ENCODE data around the gene RPL19. TPM values are rescaled to one million over a fixed set of nuclear protein-coding genes. Genes with fewer than 3 reads are reported as not detected.

Gene RPL19
- total RNA-seq, 1 donor from 2014 or later, result 2,751 TPM

- Histone ChIP-seq H3K36me3 (no peaks in the 10 kb centered on the region), H3K4me1 (peaks cover 24% of the 10 kb centered on the region), H3K79me2 (ENCODE audit: low read depth) (no peaks in the 10 kb centered on the region), H2AFZ (replicated peaks) (no peak overlapping the region), H3K9me3 (ENCODE audit: low read depth) (no peaks in the 10 kb centered on the region), H3F3A (ENCODE audit: low read depth) (peaks cover 10% of the 10 kb centered on the region), H3K27ac (no peak overlapping the region), H3K4me3 (no peak overlapping the region), H3K9ac (no peak overlapping the region), H3K27me3 (peaks cover 41% of the 10 kb centered on the region), H3K4me2 (no peak overlapping the region), H4K20me1 (ENCODE audit: low read depth) (no peaks in the 10 kb centered on the region)
- Mint-ChIP-seq H3K4me3 (no peak overlapping the region), H3K27me3 (ENCODE audit: insufficient read depth, low read depth) (peaks cover 22% of the 10 kb centered on the region), H3K4me1 (peaks cover 26% of the 10 kb centered on the region), H3K36me3 (no peaks in the 10 kb centered on the region), H3K9me3 (no peaks in the 10 kb centered on the region), H3K27ac (no peak overlapping the region)
- TF ChIP-seq CTCF (IDR thresholded peaks at IDR 0.05) (no peak), EZH2phosphoT487 (IDR thresholded peaks at IDR 0.05) (no peak), EZH2 (IDR thresholded peaks at IDR 0.05) (no peak)
- DNase-seq (ENCODE audit: low spot score), result no peak
Observed at GRCh38 chr17:39212841-39213480, 12.9 kb downstream of the RPL19 start.

DNA sequence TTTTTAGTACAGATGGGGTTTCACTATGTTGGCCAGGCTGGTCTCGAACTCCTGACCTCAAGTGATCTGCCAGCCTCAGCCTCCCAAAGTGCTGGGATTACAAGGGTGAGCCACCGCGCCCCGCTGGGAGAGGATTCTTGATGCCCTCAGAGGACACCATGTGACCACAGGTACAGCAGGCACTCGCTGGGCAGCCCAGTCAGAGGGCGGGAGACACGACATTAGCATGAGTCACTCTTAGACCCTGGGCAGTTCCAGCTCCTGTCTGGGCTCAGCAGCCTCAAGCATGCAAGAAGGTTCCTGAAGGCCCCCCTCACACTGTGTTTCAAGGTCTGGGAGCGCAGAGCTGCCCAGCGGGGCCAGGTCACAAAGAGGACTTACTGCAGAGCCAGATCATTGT lies 13.8 kb downstream of the RPL19 start:
- no peak for DNase-seq (ENCODE audit: low spot score)
- no peak overlapping the region for H3K27ac ChIP-seq
- H3K79me2 ChIP-seq (ENCODE audit: low read depth), result no peaks in the 10 kb centered on the region
- H3K4me1 Mint-ChIP-seq, result peaks cover 20% of the 10 kb centered on the region
- H3K9me3 ChIP-seq (ENCODE audit: low read depth), result no peaks in the 10 kb centered on the region
- H3K4me3 ChIP-seq, result no peak overlapping the region
- peaks cover under 1% of the 10 kb centered on the region for H3F3A ChIP-seq (ENCODE audit: low read depth)
- H3K27me3 Mint-ChIP-seq (ENCODE audit: insufficient read depth, low read depth), result peaks cover 26% of the 10 kb centered on the region
- H3K9ac ChIP-seq, result no peak overlapping the region
- peaks cover 49% of the 10 kb centered on the region for H3K27me3 ChIP-seq
- no peaks in the 10 kb centered on the region for H3K36me3 Mint-ChIP-seq
- H3K36me3 ChIP-seq, result no peaks in the 10 kb centered on the region
- H3K4me3 Mint-ChIP-seq, result no peak overlapping the region
- TF ChIP-seq CTCF (IDR thresholded peaks at IDR 0.05) (no peak), EZH2phosphoT487 (IDR thresholded peaks at IDR 0.05) (no peak), EZH2 (IDR thresholded peaks at IDR 0.05) (no peak)
- peaks cover 15% of the 10 kb centered on the region for H3K4me1 ChIP-seq
- no peak overlapping the region for H2AFZ ChIP-seq (replicated peaks)
- no peaks in the 10 kb centered on the region for H3K9me3 Mint-ChIP-seq
- H4K20me1 ChIP-seq (ENCODE audit: low read depth), result no peaks in the 10 kb centered on the region
- no peak overlapping the region for H3K4me2 ChIP-seq
- peak overlapping the region; percentile 37 for H3K27ac Mint-ChIP-seq

DNA sequence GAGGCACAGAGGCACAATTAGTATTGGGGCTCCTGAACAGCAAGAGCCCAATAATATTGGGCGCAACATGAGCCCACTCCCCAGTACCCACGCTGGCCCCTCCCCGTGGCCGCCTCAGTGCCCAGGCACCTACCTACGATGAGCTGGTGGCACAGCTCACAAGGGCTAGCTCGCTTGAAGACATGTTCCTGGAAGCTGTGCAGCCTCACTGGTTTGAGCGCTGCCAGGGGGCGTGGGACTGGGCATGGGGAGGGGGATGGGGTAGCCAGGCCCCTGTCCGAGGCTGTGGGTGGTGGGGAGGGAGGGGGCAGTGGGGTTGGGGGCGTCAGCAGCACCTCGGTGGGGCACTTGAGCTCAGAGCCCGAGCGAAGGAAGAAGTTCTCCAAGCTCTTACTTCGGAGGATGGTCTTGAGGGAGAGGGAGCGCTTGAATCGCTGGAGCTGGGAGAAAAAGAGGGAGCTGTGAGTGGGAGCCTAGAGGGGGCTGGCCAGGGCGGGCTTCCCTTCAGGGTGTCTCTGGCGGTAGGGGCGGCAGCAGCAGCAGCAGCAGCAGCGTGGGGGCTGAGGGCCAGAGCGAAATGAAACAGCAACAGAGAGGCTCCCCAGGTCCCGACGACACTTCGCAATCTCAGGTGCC lies 17.8 kb downstream of the RPL19 start:
- no peaks in the 10 kb centered on the region for H4K20me1 ChIP-seq (ENCODE audit: low read depth)
- H3K9me3 ChIP-seq (ENCODE audit: low read depth), result no peaks in the 10 kb centered on the region
- H3F3A ChIP-seq (ENCODE audit: low read depth), result no peaks in the 10 kb centered on the region
- H3K36me3 ChIP-seq, result no peaks in the 10 kb centered on the region
- H3K27ac ChIP-seq, result no peak overlapping the region
- DNase-seq (ENCODE audit: low spot score), result no peak
- H3K27ac Mint-ChIP-seq, result no peak overlapping the region
- H3K4me1 Mint-ChIP-seq, result peaks cover 2% of the 10 kb centered on the region
- no peaks in the 10 kb centered on the region for H3K36me3 Mint-ChIP-seq
- H3K4me3 Mint-ChIP-seq, result no peak overlapping the region
- H3K4me1 ChIP-seq, result no peaks in the 10 kb centered on the region
- peaks cover 53% of the 10 kb centered on the region for H3K27me3 ChIP-seq
- H2AFZ ChIP-seq (replicated peaks), result no peak overlapping the region
- peak overlapping the region; percentile 47 for H3K4me2 ChIP-seq
- no peaks in the 10 kb centered on the region for H3K9me3 Mint-ChIP-seq
- no peaks in the 10 kb centered on the region for H3K79me2 ChIP-seq (ENCODE audit: low read depth)
- peaks cover 29% of the 10 kb centered on the region for H3K27me3 Mint-ChIP-seq (ENCODE audit: insufficient read depth, low read depth)
- no peak overlapping the region for H3K9ac ChIP-seq
- no peak for TF ChIP-seq CTCF (IDR thresholded peaks at IDR 0.05)
- no peak for TF ChIP-seq EZH2phosphoT487 (IDR thresholded peaks at IDR 0.05)
- TF ChIP-seq EZH2 (IDR thresholded peaks at IDR 0.05), result no peak
- H3K4me3 ChIP-seq, result no peak overlapping the region
